WERI-Rb-1 (cell line): ENCODE measurements around the gene SMYD3.

Experiments used
- DNase-seq: peaks from one replicate; pipeline ENCODE4 v3.0.0-alpha.2; 2020
- H3K27ac ChIP-seq: fragments of 250-450 bp; sonication (Bioruptor Pico); 2 replicates; pipeline ENCODE4 v1.5.1; 2020; ENCODE audit warnings: mild to moderate bottlenecking, moderate library complexity
- H3K27me3 ChIP-seq: fragments of 250-450 bp; sonication (Bioruptor Pico); 2 replicates; pipeline ENCODE4 v1.5.1; 2021; ENCODE audit warnings: mild to moderate bottlenecking, low read depth, moderate library complexity; ENCODE audit not compliant: insufficient read depth, severe bottlenecking
- H3K36me3 ChIP-seq: fragments of 250-450 bp; sonication (Bioruptor Pico); 2 replicates; pipeline ENCODE4 v1.5.1; 2020; ENCODE audit warnings: mild to moderate bottlenecking, moderate library complexity
- H3K4me3 ChIP-seq: 2 replicates; pipeline ENCODE4 v1.5.1; 2011; ENCODE audit warnings: low read depth, mild to moderate bottlenecking, control low read depth, low read length
- H3K9me3 ChIP-seq: fragments of 250-450 bp; sonication (Bioruptor Pico); 2 replicates; pipeline ENCODE4 v1.5.1; 2021; ENCODE audit warnings: mild to moderate bottlenecking, moderate library complexity; ENCODE audit not compliant: severe bottlenecking
- CTCF ChIP-seq: IDR thresholded peaks from 2 replicates; pipeline ENCODE4 v1.5.1; 2011; ENCODE audit warnings: low read depth, mild to moderate bottlenecking, control low read depth, inconsistent platforms, low read length

Gene SMYD3

GRCh38 chr1:246213036-246213435 lies 294.0 kb downstream of the SMYD3 start:
- Histone ChIP-seq H3K27me3 (no peaks in the 10 kb centered on the region), H3K27ac (no peak overlapping the region), H3K4me3 (no peak overlapping the region), H3K36me3 (no peaks in the 10 kb centered on the region), H3K9me3 (no peaks in the 10 kb centered on the region)
- TF ChIP-seq CTCF: no peak
- DNase-seq: no peak

- Histone ChIP-seq H3K9me3 (no peaks in the 10 kb centered on the region), H3K27me3 (no peaks in the 10 kb centered on the region), H3K36me3 (no peaks in the 10 kb centered on the region), H3K4me3 (no peak overlapping the region), H3K27ac (no peak overlapping the region)
- no peak for TF ChIP-seq CTCF
- DNase-seq: no peak
These were observed 295.1 kb downstream of the SMYD3 start for GRCh38 chr1:246212013-246212412.

GRCh38 chr1:246210756-246211155 lies 296.3 kb downstream of the SMYD3 start:
- Histone ChIP-seq H3K36me3 (no peaks in the 10 kb centered on the region), H3K9me3 (no peaks in the 10 kb centered on the region), H3K27me3 (no peaks in the 10 kb centered on the region), H3K4me3 (no peak overlapping the region), H3K27ac (no peak overlapping the region)
- TF ChIP-seq CTCF: no peak
- DNase-seq: no peak

- DNase-seq: no peak
- H3K27ac ChIP-seq: no peak overlapping the region
- no peaks in the 10 kb centered on the region for H3K9me3 ChIP-seq
- H3K4me3 ChIP-seq: no peak overlapping the region
- no peaks in the 10 kb centered on the region for H3K36me3 ChIP-seq
- no peak for TF ChIP-seq CTCF
- H3K27me3 ChIP-seq: no peaks in the 10 kb centered on the region
These were observed 299.0 kb downstream of the SMYD3 start for GRCh38 chr1:246208105-246208504.

- Histone ChIP-seq H3K27me3 (no peaks in the 10 kb centered on the region), H3K4me3 (no peak overlapping the region), H3K9me3 (no peaks in the 10 kb centered on the region), H3K27ac (no peak overlapping the region), H3K36me3 (no peaks in the 10 kb centered on the region)
- TF ChIP-seq CTCF: 0 out of 2 replicates have a peak, but pooled peaks have one; percentile 30
- no peak for DNase-seq
These were observed 303.9 kb downstream of the SMYD3 start for GRCh38 chr1:246203180-246203579.

- TF ChIP-seq CTCF: no peak
These were observed 306.3 kb downstream of the SMYD3 start for GRCh38 chr1:246200738-246201137.

More at GRCh38 chr1:246200738-246201137, 306.3 kb downstream of the SMYD3 start:
- H3K27ac ChIP-seq: no peak overlapping the region
- no peaks in the 10 kb centered on the region for H3K36me3 ChIP-seq
- H3K9me3 ChIP-seq: no peaks in the 10 kb centered on the region
- H3K27me3 ChIP-seq: no peaks in the 10 kb centered on the region
- DNase-seq: no peak
- H3K4me3 ChIP-seq: no peak overlapping the region
